Measurements from ENCODE around the gene LPCAT3. TPM values are rescaled to one million over a fixed set of nuclear protein-coding genes. Genes with fewer than 3 reads are reported as not detected.

Gene LPCAT3
- polyA plus RNA-seq, 2 of the 4 experiments (the other 2 are of a cell fraction) = 42.8 to 53.4 TPM

DNA sequence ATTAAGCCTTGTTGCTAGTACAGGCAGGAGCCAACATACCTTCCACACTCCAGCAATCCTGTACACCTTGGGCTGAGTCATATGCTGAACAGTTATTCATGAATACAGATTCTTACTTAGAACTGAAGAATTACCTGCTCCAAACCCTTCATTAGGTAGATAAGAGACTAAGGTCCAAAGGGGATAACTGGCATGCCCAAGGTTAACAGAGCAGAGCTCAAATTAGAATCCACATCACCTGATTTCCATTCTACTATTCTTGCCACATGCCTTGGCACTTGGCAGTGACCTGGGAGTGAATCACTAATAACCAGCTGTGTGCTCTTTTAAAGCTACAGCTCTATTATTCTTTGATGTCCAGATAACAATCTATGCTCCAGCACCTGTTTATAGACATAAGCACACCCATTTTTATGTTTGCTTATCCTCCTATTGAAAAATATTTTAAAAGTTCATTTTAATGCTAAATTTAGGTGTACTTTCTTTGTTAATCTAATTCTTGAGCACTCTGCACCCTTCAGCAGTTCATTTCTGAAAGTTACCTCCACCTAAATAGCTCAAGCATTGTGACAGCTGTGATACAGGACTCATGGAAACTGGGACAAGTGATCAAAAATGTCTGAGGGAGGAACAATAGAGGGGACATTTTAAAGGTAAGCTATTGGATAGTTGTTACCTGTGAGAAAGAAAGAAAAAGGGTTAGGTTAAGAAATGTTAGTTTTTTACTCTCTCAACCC is 19.4 kb downstream of the LPCAT3 start:
- DNase-seq (ENCODE audit: low read depth in 1 of 2, low spot score in 1 of 2) = no peak

GRCh38 chr12:6996040-6996441 is 22.2 kb downstream of the LPCAT3 start:
- Histone ChIP-seq H3K27ac (no peak overlapping the region), H3K4me3 (no peak overlapping the region), H3K9me3 (no peaks in the 10 kb centered on the region), H3K4me2 (no peak overlapping the region), H3K4me1 (peaks cover 13% of the 10 kb centered on the region)
- ChIA-PET CTCF (interaction anchor here (0.6 to 1.6 kb wide), 4 partner anchors 12 to 1721 kb away, joined by 3 to 4 read pairs (median 4); partner anchors contain the start of gene C1S), POLR2A (no interaction called here)
- DNase-seq (ENCODE audit: low read depth in 1 of 2, low spot score in 1 of 2) (no peak), FAIRE-seq (no peak), ATAC-seq (peak; percentile 62 to 70; a peak in 4 of 6 replicates)
- WGBS (ENCODE audit: missing lambda C conversion rate) = 22% methylated on average over 2 of the region's 2 CpGs
- TF ChIP-seq BHLHE40 (IDR thresholded peaks at IDR 0.05; ENCODE audit: low read depth, low read length) = no peak
- TF ChIP-seq RCOR1 (IDR thresholded peaks at IDR 0.05; ENCODE audit: low read depth, low read length) = no peak
- no peak for TF ChIP-seq RFX5 (IDR thresholded peaks at IDR 0.05)
- TF ChIP-seq, protein P1, sequence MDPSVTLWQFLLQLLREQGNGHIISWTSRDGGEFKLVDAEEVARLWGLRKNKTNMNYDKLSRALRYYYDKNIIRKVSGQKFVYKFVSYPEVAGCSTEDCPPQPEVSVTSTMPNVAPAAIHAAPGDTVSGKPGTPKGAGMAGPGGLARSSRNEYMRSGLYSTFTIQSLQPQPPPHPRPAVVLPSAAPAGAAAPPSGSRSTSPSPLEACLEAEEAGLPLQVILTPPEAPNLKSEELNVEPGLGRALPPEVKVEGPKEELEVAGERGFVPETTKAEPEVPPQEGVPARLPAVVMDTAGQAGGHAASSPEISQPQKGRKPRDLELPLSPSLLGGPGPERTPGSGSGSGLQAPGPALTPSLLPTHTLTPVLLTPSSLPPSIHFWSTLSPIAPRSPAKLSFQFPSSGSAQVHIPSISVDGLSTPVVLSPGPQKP (IDR thresholded peaks at IDR 0.05; ENCODE audit: low read depth, low read length) = no peak
- TF ChIP-seq POLR2A (IDR thresholded peaks at IDR 0.05; ENCODE audit: low read length) = no peak
- no peak for TF ChIP-seq PBX3 (IDR thresholded peaks at IDR 0.05)
- TF ChIP-seq, protein P2, sequence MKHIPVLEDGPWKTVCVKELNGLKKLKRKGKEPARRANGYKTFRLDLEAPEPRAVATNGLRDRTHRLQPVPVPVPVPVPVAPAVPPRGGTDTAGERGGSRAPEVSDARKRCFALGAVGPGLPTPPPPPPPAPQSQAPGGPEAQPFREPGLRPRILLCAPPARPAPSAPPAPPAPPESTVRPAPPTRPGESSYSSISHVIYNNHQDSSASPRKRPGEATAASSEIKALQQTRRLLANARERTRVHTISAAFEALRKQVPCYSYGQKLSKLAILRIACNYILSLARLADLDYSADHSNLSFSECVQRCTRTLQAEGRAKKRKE (CRISPR knock-in tag; IDR thresholded peaks at IDR 0.05; ENCODE audit: low read depth) = no peak
- no peak for TF ChIP-seq POLR2AphosphoS2 (conservative IDR thresholded peaks at IDR 0.05; ENCODE audit: low read length)
- TF ChIP-seq PHF8 (IDR thresholded peaks at IDR 0.05; ENCODE audit: borderline replicate concordance, low read depth) = no peak
- TF ChIP-seq HOXB5 (CRISPR knock-in tag; IDR thresholded peaks at IDR 0.05) = no peak
- TF ChIP-seq MAX (IDR thresholded peaks at IDR 0.05) = no peak
- no peak for TF ChIP-seq KDM5A (IDR thresholded peaks at IDR 0.05)
- no peak for TF ChIP-seq CEBPB (IDR thresholded peaks at IDR 0.05)
- no peak for TF ChIP-seq CTCF (IDR thresholded peaks at IDR 0.05)

More for the DNA sequence above, 19.4 kb downstream of the LPCAT3 start:
- Histone ChIP-seq H3K4me3 (no peak overlapping the region), H3K27ac (no peak overlapping the region), H3K9me3 (no peaks in the 10 kb centered on the region), H3K4me2 (no peak overlapping the region), H3K4me1 (peaks cover 13% of the 10 kb centered on the region)
- ChIA-PET POLR2A (interaction anchor here (0.6 to 1.9 kb wide), 2 partner anchors 24 to 72 kb away, joined by 3 to 4 read pairs; no protein-coding TSS in a partner anchor), CTCF (interaction anchor here (1.0 to 2.2 kb wide), 8 partner anchors 8 to 145 kb away, joined by 3 to 6 read pairs (median 4); partner anchors contain the start of genes C1R and LPCAT3)
- no peak for ATAC-seq
- TF ChIP-seq CEBPB (IDR thresholded peaks at IDR 0.05) (no peak), E2F6 (IDR thresholded peaks at IDR 0.05; ENCODE audit: borderline replicate concordance, low read depth) (no peak), CHD4 (IDR thresholded peaks at IDR 0.05; ENCODE audit: borderline replicate concordance) (no peak), MAX (IDR thresholded peaks at IDR 0.05) (no peak), MAZ (IDR thresholded peaks at IDR 0.05; ENCODE audit: borderline replicate concordance, low read depth, low read length) (no peak), ESRRA (IDR thresholded peaks at IDR 0.05; ENCODE audit: borderline replicate concordance, low read length) (no peak), FOSB (CRISPR knock-in tag; IDR thresholded peaks at IDR 0.05) (no peak), RAD21 (conservative IDR thresholded peaks at IDR 0.05 in 1 of 2, IDR thresholded peaks at IDR 0.05 in 1 of 2) (no peak), EHF (CRISPR knock-in tag; IDR thresholded peaks at IDR 0.05) (no peak), SREBF2 (IDR thresholded peaks at IDR 0.05) (no peak), HDAC2 (IDR thresholded peaks at IDR 0.05) (no peak), RFX5 (IDR thresholded peaks at IDR 0.05) (no peak), BHLHE40 (IDR thresholded peaks at IDR 0.05; ENCODE audit: low read depth, low read length) (no peak), RARB (CRISPR knock-in tag; IDR thresholded peaks at IDR 0.05) (no peak)
- TF ChIP-seq, protein P2 (CRISPR knock-in tag; IDR thresholded peaks at IDR 0.05; ENCODE audit: low read depth) = no peak
- TF ChIP-seq, protein P3, sequence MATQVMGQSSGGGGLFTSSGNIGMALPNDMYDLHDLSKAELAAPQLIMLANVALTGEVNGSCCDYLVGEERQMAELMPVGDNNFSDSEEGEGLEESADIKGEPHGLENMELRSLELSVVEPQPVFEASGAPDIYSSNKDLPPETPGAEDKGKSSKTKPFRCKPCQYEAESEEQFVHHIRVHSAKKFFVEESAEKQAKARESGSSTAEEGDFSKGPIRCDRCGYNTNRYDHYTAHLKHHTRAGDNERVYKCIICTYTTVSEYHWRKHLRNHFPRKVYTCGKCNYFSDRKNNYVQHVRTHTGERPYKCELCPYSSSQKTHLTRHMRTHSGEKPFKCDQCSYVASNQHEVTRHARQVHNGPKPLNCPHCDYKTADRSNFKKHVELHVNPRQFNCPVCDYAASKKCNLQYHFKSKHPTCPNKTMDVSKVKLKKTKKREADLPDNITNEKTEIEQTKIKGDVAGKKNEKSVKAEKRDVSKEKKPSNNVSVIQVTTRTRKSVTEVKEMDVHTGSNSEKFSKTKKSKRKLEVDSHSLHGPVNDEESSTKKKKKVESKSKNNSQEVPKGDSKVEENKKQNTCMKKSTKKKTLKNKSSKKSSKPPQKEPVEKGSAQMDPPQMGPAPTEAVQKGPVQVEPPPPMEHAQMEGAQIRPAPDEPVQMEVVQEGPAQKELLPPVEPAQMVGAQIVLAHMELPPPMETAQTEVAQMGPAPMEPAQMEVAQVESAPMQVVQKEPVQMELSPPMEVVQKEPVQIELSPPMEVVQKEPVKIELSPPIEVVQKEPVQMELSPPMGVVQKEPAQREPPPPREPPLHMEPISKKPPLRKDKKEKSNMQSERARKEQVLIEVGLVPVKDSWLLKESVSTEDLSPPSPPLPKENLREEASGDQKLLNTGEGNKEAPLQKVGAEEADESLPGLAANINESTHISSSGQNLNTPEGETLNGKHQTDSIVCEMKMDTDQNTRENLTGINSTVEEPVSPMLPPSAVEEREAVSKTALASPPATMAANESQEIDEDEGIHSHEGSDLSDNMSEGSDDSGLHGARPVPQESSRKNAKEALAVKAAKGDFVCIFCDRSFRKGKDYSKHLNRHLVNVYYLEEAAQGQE (IDR thresholded peaks at IDR 0.05) = no peak
- FAIRE-seq = no peak
